Measurements from ENCODE around the gene DARS2.
"Not testable (repeated sequence)": the region's sequence is repeated elsewhere in the genome, so short reads cannot be mapped to it uniquely, and the experiment has no call there.

DARS2 gene

GRCh38 chr1:173824315-173825081, at the start of gene DARS2, which contains the start of gene CENPL:
TSS of gene DARS2 (plus strand) at chr1:173824673. CDS start at chr1:173825230, 557 bp downstream.
TSS of gene CENPL (minus strand) at chr1:173824883. CDS start at chr1:173811299, 13,584 bp downstream.
- DNase-seq (ENCODE audit: low read depth in 2 of 3, low spot score in 2 of 3): peak; percentile 72 to 77 (median 76)

DNA sequence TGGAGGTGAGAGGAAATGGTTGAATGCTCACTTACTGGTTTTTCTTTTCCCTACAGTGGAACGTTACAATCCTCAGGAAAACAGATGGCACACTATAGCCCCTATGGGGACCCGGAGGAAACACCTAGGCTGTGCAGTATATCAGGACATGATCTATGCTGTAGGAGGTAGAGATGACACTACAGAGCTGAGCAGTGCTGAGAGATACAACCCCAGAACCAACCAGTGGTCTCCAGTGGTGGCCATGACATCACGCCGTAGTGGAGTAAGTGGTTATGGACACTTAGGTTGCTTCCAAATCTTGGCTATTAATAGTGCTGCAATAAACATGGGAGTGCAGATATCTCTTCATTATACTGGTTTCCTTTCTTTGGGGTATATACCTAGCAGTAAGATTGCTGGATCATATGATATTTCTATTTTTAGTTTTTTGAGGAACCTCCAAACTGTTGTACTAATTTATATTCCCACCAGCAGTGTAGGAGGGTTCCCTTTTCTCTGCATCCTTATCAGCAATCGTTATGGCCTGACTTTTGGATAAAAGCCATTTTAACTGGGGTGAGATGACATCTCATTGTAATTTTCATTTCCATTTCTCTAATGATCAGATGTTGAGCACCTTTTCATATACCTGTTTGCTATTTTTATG, 48.8 kb upstream of the DARS2 start:
- DNase-seq (ENCODE audit: low read depth in 2 of 3, low spot score in 2 of 3): no peak

GRCh38 chr1:173779936-173780335, 44.5 kb upstream of the DARS2 start:
- DNase-seq (ENCODE audit: low read depth in 2 of 3, low spot score in 2 of 3): no peak

GRCh38 chr1:173784997-173785396, 39.5 kb upstream of the DARS2 start:
- no peak for DNase-seq (ENCODE audit: low read depth in 2 of 3, low spot score in 2 of 3)

GRCh38 chr1:173789841-173790240, 34.6 kb upstream of the DARS2 start:
- DNase-seq (ENCODE audit: low read depth in 2 of 3, low spot score in 2 of 3): no peak

DNA sequence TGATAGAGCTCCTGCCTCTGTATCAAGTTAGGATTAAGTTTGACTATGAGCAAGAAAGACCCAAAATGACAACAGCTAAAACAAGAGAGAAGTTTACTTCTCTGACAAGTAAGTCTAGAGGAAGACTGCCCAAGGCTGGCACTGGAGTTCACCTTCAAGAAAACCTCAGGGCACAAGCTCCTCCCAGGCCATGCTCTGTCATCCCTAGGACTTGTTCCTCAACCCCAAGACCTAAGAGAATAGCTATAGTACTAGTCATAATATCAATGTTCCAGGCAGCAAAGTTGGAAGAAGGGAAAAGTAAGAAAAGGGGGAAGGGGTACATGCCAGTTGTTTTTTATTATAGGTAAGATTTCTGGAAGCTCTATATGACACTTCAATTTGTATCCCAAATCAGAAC, 26.4 kb upstream of the DARS2 start:
- DNase-seq (ENCODE audit: low read depth in 2 of 3, low spot score in 2 of 3): no peak

GRCh38 chr1:173799995-173800394, 24.5 kb upstream of the DARS2 start:
- DNase-seq (ENCODE audit: low read depth in 2 of 3, low spot score in 2 of 3): not testable (repeated sequence)

DNA sequence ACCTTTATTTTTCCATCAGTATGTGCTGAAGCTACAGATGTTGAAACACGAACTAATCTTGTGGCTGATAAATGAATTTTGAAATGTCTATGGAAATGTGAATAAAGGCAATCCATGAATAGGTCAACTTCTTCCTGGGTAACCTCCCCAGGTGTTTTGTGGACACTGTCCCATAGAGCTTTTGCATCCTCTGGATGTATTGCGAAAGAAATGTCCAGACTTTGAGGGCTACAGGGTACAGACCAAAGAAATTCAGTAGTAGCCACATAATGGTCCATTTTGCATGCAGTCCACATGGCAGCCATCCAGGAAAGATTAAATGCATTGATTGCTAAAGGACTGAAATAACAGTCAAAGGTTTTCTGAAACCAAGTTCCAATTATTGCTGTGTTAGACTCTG, 21.5 kb upstream of the DARS2 start:
- DNase-seq (ENCODE audit: low read depth in 2 of 3, low spot score in 2 of 3): no peak

DNA sequence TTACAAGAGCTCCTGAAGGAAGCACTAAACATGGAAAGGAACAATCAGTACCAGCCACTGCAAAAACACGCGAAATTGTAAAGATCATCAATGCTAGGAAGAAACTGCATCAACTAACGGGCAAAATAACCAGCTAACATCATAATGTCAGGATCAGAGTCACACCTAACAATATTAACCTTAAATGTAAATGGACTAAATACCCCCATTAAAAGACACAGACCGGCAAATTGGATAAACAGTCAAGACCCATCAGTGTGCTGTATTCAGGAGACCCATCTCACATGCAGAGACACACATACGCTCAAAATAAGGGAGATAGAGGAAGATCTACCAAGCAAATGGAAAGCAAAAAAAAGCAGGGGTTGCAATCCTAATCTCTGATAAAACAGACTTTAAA, 10.8 kb upstream of the DARS2 start:
- DNase-seq (ENCODE audit: low read depth in 2 of 3, low spot score in 2 of 3): not testable (repeated sequence)

- no peak for DNase-seq (ENCODE audit: low read depth in 2 of 3, low spot score in 2 of 3)
Measured at GRCh38 chr1:173818459-173818858, 6.0 kb upstream of the DARS2 start.

DNA sequence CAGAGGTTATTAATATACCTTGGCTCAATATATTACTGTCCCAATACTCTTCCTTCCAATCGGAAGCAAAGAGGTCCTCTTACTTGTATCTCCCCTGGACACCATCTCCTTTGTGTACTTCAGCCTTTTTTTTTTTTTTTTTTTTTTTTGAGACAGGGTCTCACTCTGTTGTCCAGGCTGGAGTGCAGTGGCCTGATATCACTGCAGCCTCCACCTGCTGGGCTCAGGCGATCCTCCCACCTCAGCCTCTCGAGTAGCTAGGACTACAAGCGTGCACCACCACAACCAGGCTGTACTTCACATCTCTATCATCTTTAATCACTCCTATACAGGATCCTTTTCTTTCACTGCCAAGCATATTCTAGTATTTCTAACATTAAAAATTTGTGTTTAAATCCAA, 2.8 kb upstream of the DARS2 start:
- no peak for DNase-seq (ENCODE audit: low read depth in 2 of 3, low spot score in 2 of 3)

GRCh38 chr1:173823781-173824314, 625 bp upstream of the DARS2 start:
- no peak for DNase-seq (ENCODE audit: low read depth in 2 of 3, low spot score in 2 of 3)

- DNase-seq (ENCODE audit: low read depth in 2 of 3, low spot score in 2 of 3): no peak
Measured at GRCh38 chr1:173827611-173828010, 3.1 kb downstream of the DARS2 start.

GRCh38 chr1:173832748-173833147, 8.3 kb downstream of the DARS2 start:
- no peak for DNase-seq (ENCODE audit: low read depth in 2 of 3, low spot score in 2 of 3)

GRCh38 chr1:173852105-173852504, 27.6 kb downstream of the DARS2 start:
- no peak for DNase-seq (ENCODE audit: low read depth in 2 of 3, low spot score in 2 of 3)

- no peak for DNase-seq (ENCODE audit: low read depth in 2 of 3, low spot score in 2 of 3)
Measured at GRCh38 chr1:173853074-173853473, 28.6 kb downstream of the DARS2 start.

DNA sequence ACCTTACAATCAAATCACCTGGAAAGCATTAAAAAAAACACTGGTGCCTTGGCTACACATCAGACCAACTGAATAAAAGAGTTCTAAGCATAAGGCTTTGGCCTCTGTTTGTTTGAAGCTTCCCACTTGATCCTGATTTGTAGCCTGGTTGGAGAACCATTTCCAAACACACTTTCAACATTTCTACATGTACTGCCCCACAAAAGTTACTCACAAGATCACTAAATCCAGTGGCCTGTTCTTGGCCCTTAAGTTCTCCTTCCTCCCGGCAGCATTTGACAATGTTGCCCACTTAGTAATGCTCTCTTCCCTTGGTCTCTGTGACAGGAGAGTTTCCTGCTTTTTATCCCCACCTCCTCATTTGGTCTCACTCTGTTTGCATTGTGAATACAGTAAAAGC, 31.5 kb downstream of the DARS2 start:
- no peak for DNase-seq (ENCODE audit: low read depth in 2 of 3, low spot score in 2 of 3)

- no peak for DNase-seq (ENCODE audit: low read depth in 2 of 3, low spot score in 2 of 3)
Measured at GRCh38 chr1:173856903-173857302, 32.4 kb downstream of the DARS2 start.

GRCh38 chr1:173857363-173857917, 33.0 kb downstream of the DARS2 start:
- DNase-seq (ENCODE audit: low read depth in 2 of 3, low spot score in 2 of 3): no peak

- DNase-seq (ENCODE audit: low read depth in 2 of 3, low spot score in 2 of 3): not testable (repeated sequence)
Measured at GRCh38 chr1:173859547-173859946, 35.1 kb downstream of the DARS2 start.

- no peak for DNase-seq (ENCODE audit: low read depth in 2 of 3, low spot score in 2 of 3)
Measured at GRCh38 chr1:173860065-173860464, 35.6 kb downstream of the DARS2 start.

GRCh38 chr1:173861731-173862145, 37.3 kb downstream of the DARS2 start:
- DNase-seq (ENCODE audit: low read depth in 2 of 3, low spot score in 2 of 3): peak in 2 of 3 experiments; percentile 35 to 41
